ENCODE measurements around the gene SDR39U1.

SDR39U1 gene

GRCh38 chr14:24392325-24393091, 50.1 kb downstream of the SDR39U1 start:
- no peak overlapping the region for H3K4me3 ChIP-seq (ENCODE audit: low read length)
- no peaks in the 10 kb centered on the region for H3K36me3 ChIP-seq (ENCODE audit: insufficient read depth, low read length)
- H3K27ac ChIP-seq (ENCODE audit: low read depth, low read length), result no peak overlapping the region
- no peak overlapping the region for H3K9ac ChIP-seq (ENCODE audit: low read depth, low read length)
- H3K4me1 ChIP-seq (ENCODE audit: insufficient read depth, low read length), result peaks cover 8% of the 10 kb centered on the region
- 85% methylated on average over 8 of the region's 8 CpGs for WGBS
- no peaks in the 10 kb centered on the region for H3K9me3 ChIP-seq (ENCODE audit: insufficient read depth, low read depth, low read length)
- no peaks in the 10 kb centered on the region for H3K27me3 ChIP-seq (ENCODE audit: insufficient read depth, low read length)

- H3K36me3 ChIP-seq (ENCODE audit: insufficient read depth, low read length), result no peaks in the 10 kb centered on the region
- no peaks in the 10 kb centered on the region for H3K9me3 ChIP-seq (ENCODE audit: insufficient read depth, low read depth, low read length)
- H3K4me1 ChIP-seq (ENCODE audit: insufficient read depth, low read length), result peaks cover 8% of the 10 kb centered on the region
- H3K4me3 ChIP-seq (ENCODE audit: low read length), result no peak overlapping the region
- no peak overlapping the region for H3K27ac ChIP-seq (ENCODE audit: low read depth, low read length)
- WGBS, result 91% methylated on average over 6 of the region's 6 CpGs
- no peak overlapping the region for H3K9ac ChIP-seq (ENCODE audit: low read depth, low read length)
- H3K27me3 ChIP-seq (ENCODE audit: insufficient read depth, low read length), result no peaks in the 10 kb centered on the region
Measured at GRCh38 chr14:24390701-24391468, 51.7 kb downstream of the SDR39U1 start.

All from HUES64 (cell line).